CD4-positive, alpha-beta T cell treated with Interleukin-17A for 1 hour (primary cell): ENCODE measurements around the gene GNB1.

Experiments used
- DNase-seq: peaks from one replicate; pipeline ENCODE4 v3.0.0-alpha.2; 2020

Gene GNB1

DNA sequence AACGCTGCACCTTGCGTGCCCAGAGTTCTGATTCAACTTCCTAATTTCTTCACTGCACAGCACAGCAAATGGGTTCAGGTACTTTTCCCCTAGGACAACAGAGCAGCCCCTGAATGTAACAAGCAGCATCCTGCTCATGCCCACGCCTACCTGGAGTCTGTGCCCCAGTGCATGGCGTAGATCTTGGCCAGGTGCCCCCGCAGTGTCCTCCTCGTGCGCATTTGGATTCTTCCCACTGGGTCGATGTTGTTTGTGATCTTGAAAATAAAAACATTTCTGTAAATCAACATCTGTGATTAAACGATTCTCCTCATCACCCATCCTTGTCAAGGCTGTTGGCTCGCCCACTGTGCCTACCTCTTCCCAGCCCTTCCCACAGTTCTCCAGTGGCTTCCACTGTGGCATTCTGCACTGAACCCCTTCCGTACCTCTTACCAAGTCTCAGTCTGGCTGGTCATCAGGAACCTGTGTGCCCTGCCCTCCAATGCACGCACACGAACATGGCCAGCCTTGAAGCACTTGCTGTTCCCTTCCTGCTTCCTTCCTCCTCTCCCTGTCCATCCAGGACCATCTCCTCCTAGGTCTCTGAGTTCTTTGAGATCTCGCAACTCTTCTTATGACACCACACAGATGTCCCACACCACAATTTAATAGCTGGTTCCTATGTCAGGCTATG, 75.1 kb downstream of the GNB1 start:
- DNase-seq: no peak

DNA sequence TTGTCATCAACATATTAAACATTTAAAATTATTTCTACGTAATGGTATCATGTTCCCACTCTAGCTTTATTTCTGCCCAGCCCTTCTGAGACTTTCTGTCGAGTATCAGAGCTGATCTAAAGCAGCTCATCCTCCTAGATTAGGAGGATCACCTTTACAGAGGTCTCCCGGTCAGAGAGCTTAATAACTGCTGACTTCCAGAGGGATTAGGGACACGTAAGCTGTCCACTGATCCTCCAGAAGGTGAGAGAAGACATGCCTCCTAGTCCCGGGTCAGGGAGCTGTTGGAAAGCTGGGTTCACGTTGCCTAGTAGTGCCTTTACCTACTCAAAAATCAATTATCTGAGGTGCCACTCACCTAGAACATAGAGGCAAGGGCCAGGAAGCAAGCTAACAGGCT, 81.4 kb downstream of the GNB1 start:
- DNase-seq: no peak

DNA sequence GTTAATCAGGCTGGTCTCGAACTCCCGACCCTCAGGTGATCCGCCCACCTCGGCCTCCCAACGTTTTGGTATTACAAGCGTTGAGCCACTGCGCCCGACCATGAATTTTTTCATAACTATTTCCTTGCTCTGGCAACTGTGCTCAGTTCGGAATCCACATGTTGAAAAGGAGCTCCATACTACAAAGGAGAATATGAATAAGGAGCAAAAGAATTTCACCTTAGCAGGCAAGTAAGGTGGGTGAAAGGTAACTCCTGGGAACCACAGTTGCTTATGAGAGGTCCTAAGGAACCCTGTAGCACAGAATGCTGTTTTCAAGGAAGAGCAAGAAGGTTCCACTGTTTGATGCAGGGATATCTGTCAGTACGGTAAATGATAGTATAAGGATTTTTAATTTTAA, 82.7 kb downstream of the GNB1 start:
- no peak for DNase-seq

DNA sequence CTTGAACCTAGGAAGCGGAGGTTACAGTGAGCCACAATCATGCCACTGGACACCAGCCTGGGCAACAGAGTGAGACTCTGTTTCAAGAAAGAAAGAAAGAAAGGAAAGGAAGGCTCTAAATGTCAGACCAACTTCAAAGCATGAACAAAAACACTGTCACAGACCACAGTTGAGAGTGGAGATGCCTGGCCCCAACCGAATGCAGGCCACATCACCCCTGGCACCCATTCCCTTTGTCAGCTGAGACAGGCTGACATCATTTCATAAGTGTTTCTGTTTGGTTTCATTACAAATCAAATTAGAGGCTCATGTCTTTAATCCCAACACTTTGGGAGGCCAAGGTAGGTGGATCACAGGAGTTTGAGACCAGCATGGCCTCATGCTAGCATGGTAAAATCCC, 84.0 kb downstream of the GNB1 start:
- no peak for DNase-seq

DNA sequence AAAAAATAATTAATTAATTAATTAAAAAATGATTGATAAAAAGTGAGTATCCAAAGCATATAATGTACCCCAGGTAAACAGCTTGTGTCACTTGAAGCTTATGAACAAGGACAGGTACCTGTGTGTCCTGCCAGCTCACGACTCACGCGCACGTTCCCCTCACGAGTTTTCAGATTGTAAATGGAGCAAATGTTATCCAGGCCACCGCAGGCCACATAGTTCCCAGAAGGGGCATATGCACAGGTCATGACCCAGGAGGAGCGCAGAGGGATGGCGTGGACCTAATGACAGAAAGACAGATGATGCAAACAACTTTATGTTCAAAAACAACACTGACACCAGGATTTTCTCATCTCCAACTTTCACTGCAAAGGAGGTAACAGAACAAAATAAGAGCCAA, 86.6 kb downstream of the GNB1 start:
- no peak for DNase-seq

DNA sequence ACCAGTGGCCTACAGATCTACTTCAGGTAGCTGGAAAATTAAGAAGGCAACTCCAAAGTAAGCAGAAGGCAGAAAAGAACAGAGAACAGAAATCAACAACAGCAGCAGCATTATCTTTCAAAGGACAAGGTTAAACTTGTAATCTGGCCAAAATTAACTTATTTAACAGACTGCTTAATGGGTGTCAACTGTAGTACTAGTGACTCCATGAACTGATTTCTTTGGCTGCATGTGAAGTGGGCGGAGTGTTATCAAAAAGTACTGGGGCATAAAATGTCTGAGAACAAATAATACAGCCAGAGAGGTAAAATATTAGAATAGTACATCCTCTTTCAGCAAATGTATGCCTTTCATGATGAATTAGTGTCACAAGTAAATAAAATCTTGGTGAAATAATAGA, 88.0 kb downstream of the GNB1 start:
- DNase-seq: no peak

DNA sequence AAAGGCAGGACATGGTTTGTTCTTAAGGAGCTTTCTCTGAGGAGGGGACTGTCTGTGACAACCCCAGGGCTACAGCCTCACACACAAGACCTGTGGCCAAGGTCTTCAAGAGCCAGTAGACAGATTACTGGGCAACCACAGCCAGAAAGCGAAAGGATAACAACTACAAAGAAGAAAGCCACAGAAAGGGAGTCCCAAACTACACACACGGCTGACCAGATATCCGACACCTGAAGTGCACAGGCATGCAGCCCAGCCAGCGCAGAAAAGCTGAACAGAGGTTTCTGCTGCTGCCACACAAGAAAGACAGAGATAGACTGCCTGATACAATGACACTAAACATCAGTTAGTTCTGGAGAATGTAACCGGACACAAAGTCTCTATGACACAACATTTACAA, 91.2 kb downstream of the GNB1 start:
- no peak for DNase-seq

DNA sequence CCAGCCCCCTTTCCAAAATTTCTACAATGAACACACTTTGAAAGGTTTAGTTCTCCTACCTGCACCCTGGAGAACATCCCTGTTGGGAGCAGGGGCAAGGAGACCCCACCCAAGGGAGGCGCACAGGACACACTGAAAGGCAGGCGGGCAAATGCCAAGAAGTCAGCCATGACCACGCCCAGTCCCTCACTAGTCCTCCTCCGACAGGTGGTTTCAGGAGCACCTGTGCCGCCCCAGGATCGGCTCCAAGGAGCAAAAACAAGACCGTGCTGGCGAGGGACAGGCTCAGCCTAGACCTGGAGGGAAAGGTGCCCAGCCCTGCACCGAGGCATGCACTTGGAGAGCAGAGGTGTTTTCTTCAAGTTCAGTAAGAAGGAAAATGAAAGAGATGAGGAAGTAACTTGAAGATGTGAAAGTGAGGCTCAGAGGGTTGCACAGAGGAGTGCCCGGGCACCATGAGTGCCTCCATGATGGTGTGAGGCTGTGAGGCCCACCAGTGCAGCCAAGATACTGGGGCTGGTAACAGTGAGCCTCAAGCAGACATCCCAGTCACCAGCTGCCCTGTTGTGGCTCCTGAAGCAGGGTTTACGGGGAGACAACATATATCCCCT, 93.1 kb downstream of the GNB1 start:
- no peak for DNase-seq

DNA sequence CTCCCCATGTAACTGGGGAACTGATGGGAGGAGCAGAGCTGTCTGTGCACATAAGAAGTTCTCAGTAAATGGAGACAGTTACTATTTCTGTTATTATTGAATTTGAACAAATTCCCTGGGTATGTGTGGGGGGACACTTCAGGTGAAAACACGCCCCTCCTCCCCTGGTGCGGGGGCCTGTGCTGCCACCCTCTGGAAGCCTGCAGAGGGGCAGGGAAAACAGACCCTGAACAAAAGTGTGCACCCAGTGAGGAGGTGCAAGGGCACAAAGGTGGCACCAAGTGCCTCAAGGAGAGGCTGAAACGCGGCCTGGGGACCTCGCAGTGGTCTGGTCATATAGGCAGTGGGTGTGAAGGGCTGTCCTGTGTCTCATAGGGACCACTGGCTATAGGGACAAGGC, 94.4 kb downstream of the GNB1 start:
- peak; percentile 36 for DNase-seq

DNA sequence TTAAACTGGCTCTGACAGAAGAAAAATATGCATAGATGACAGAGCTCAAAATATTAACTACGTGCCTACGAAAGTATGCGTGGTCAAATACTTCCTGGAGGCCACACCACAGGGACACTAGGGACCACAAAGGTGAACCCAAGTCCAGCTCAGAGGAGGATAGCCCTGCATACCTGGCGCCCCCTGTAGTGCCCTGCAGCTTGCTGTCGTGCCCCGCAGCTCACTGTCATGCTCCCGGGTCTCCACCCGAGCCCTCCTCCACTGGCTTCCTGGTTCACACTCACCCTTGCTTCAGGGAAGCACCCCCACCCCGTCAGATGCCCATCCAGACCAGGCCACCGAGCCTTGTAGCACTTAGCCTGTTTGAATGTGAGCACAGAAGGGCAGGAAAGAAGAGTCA, 95.9 kb downstream of the GNB1 start:
- no peak for DNase-seq

DNA sequence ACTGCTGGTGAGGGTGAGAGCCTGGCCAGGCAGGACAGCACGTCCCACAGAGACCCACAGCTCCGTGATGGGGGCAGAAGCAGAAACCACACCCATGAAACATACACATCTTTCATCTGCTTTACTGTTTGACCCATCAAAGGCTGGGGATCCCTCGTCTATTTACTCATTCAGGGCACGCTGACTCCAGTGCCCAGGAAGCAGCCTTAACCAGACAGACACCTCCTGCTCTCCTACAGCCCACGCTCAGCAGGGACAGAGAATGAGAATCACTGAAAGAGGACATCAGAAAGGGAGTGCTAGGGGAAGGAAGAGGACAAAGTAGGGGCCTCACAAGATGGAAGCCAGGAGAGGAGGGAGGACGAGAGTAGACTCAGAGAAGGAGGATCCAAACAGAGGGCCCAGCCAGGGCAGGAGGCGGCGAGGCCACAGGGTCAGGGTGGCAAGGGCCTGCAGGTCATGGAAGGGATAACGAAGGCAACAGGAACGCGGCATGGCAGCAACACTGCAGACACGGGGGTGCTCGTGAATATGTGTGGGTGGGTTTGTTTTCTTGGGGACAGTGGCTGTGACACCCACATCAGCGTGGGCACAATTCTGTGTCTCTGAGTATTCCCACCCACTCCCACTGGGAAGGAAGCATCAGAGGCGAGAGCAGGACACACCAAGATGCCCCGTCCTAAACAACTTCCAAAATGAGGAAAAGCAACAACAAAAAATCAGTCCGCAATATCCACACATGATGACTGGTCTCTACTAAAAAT, 97.2 kb downstream of the GNB1 start:
- DNase-seq: no peak

DNA sequence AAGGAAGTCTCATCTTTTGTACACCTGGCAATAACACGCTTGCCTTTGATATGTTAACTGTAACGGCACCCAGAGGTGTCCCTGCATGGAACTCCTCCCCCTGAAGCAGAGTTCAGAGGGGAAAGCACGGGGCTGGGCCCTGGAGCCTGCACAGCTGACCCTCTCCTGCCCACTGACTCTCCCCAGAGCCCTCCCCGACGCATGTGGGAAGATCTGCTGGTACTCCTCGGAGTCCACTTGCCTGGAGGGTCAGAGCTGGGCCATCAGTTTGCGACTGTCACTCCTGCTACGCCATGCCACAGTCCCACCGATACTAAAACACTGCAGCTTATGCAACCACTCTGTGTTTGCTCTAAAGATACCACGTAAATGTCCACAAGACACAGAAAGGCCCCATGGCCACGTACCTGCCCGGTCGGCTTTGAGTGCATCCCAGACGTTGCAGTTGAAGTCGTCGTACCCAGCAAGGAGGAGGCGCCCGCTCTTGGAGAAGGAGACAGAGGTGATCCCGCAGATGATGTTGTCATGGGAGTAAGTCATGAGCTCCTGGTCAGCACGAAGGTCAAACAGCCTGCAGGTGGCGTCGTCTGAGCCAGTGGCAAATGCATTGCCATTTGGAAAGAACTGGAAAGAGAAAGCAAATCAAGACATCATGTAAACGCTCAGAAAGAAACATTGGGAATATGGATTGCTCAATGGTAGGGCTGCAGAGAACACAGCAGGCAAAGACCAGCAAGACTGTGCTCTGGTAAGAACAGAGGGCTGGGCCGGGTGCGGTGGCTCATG, 102.0 kb downstream of the GNB1 start:
- peak; percentile 15 for DNase-seq

DNA sequence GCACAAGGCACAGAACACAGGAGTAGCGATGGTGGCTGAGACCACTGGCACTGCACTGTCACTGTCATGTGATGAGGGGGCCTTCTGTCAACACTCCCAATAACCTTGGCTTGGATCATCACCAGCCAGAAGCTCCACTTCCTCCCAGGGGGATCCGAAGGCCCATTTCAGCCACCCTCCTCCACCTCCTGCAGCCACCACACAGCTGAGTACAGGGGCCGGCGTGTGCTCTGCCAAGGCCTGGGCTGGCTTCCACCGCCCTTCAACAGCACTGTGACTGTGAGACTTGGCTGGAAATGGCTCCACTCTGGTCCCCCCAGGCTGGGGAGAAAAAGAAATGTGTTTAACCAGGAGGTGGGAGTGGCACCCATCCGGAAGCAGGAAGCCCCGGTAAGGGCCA, 102.8 kb downstream of the GNB1 start:
- DNase-seq: no peak

DNA sequence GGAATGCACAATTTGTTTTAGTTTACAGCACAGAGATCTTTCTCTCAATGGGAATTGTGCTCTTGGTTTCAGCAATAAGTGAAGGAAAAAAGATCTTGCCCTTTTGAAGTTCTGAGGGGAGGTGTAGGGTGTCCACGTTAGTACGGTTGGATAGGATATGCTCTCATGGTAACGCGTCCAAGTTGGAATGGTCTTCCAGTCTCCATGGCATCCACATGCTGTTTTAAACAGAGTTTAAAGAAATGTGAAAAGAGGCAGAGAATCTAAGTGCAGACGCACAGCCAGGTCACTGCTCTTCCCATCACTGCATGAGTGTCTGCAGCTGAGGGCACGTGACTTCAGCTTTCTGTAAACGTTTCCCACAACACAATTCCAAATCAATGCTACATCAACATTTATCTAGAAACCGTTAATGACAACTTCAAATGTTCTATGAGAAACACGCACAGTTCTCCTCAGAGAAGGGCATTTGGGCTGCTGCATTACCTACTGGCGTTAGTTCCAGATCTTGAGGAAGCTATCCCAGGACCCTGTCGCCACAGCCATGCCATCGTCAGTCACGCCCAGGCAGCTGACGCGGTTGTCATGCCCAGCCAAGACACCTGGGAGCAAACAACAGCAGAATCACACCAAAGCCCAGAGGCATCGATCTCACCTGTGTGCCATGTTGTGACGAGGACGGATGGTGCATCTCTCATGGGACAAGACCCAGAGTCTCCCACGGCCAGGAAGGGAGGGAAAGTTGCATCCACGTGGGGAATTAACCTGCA, 103.9 kb downstream of the GNB1 start:
- no peak for DNase-seq

DNA sequence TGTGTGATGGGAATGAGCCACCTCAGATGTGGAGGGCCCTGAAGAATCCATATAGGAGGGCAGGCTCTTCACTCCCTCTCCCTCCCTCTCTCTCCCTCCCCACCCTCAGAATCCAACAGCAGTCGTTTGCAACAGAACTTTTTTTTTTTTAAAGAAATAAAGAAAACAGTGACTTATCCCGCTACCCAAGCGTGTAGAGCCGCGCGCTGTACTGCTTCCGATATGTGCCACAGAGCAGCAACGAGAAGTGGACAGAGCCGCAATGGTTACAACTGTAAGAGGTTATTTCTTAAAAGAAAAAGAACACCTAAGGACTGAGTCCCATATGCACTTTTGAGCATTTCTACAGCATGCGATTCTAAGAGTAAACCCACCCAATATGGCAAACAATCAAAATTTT, 105.2 kb downstream of the GNB1 start:
- DNase-seq: no peak

DNA sequence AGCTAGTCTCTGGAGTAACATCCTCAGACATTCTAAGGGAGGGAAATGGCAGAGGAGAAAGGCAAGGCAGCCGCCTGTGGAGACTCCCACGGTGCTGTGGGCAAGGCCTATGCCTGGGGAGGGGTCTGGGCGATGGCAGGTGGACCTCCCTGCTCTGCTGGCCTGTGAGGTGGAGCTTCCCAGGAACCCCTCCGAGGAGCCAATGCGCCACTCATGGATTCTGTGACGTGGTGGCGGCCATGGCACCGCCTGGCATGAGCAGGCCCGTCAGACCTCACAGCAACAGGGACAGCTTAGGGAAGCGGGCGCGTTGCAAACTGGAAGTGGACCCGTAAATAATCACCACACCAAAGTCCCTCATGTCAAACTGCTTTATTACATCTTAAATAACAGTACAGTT, 106.0 kb downstream of the GNB1 start:
- no peak for DNase-seq

DNA sequence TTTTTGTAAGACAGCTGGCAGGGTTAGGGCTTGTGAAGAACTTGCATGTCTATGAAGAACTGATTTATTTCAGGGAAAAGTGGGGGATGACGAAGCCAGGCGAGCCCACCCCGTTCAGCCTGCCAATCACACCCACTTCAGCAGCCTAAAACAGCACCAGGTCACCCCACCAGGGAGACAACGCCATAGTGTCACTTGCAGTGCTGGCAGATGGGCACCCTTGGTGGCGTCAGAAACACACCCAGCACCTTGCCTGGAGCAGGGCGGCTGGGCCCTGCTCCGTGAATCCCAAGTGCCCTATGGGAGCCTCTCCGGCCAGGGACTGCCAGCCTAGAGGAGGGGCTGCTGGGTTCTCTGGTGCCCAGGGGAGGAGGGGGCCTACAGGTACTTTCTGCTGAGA, 107.6 kb downstream of the GNB1 start:
- DNase-seq: no peak

DNA sequence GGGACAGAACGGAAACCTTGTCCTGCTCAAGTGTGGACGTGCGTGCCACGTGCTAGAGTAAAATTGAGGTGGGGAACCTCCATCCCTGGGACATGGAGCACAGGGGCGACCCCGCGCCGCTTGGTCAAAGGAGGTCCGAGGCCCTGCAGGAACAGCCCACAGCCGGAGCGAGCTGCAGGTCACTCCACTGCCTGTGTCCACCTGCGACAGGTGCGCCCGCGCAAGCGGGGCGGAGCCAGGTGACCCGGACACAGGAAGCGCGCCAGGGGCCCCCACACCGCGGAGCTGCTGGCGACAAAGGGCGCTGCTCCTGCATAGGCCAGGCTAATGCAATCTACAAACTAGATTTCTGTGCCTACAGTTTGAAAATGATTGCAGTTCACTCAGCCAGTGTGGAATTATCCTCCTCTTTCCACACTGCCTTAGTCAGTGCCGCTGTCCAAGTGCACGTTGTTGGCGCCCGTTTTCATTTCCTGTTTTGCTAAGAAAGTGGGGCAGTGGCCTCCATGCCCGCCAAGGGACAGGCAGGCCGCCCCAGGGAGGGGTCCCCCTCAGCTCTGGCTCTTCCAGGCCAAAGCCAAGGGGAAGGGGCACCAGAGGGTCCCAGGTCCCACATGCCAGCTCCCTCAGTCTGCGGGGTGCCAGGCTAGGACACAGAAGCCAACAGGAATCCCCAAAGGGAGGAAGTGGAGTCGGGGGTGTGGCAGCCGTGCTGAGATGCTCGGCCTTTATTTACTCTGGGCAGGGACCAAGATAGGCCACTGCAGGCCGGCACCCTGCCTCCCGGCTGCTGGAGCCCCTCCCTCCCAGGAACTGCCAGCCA, 108.3 kb downstream of the GNB1 start:
- DNase-seq: peak; percentile 31

DNA sequence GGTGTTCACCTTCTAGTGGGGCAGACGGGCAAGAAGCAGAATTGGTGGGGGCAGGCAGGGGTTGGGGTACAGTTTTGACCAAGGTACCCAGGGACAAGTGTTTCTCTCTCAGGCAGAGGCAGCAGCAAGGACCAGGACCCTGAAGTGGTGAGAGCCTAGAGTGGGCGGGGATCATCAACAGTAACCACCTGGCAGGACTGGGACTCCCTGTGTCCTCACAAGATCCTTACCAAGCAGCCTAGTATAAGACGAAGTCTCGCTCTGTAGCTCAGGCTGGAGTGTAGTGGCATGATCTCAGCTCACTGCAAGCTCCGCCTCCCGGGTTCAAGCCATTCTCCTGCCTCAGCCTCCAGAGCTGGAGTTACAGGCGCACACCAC, 109.4 kb downstream of the GNB1 start:
- no peak for DNase-seq

DNA sequence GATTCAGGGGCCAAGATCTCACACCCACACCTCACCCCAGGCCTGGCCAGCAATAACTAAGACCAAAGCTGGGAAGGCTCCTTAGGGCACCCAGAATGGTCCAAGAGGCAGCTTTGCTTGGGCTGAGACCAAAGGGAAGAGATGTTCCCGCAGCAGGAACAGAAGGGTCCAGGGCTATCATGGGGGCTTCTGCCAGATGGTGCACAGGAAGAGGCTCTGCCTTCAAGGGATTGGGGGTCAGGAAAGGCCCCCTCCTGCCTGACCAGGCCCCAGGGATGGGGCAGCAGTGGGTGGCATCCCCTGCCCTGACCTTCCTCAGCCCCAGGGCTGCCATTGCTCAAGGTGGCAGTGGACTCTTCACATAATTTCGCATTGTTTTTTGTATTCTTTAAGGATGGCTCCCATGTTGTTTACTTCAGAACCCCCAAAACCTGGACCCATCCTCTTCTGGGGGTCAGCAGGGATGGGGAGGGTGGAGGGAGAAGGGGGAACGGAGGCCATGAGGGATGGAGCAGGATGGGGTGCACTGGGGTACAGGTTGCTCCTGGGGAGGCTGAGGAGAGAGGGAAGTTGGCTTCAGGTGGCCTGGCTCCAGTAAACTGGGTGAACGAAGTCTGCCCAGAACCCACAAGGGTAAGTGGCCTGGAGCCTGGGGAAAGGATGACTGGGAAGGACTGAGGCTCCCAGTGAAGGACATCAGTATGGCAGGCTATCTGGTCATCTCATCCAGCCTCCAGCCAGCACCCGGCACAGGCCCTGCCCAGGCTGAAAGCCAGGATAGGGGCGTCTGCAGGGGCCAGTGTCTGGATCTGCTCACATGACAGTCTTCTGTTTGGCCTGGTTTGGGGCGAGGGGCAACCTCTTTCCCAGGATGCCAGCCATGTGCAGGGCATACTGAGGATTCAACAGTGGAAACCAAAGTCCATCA, 110.0 kb downstream of the GNB1 start:
- DNase-seq: no peak
